Natural killer cell (primary cell): ENCODE data around the gene GCSAML. TPM values are rescaled to one million over a fixed set of nuclear protein-coding genes. Genes with fewer than 3 reads are reported as not detected.

Source experiments
- ATAC-seq, 3 donors: fragments of 150-1000 bp in 2 of 3; fragments of 200-7000 bp in 1 of 3; cut with Tn5 transposase; 1 replicate in 1 of 3; 2 replicates in 2 of 3; pipeline ENCODE4 v1.10.0; 2021; ENCODE audit warnings: mild to moderate bottlenecking in 2 of 3, moderate library complexity in 2 of 3
- DNase-seq, 2 donors: peaks; one replicate each; pipeline versions ENCODE4 v3.0.0 to v3.0.0-alpha.2; 2013 to 2021; ENCODE audit warnings: mixed read lengths in 1 of 2
- H3K27ac ChIP-seq: one replicate; pipeline ENCODE4 v1.5.1; 2013; ENCODE audit warnings: mild to moderate bottlenecking, low read length
- H3K27me3 ChIP-seq: one replicate; pipeline ENCODE4 v1.6.1; 2013; ENCODE audit warnings: low read length; ENCODE audit not compliant: control insufficient read depth, insufficient read depth
- H3K36me3 ChIP-seq: one replicate; pipeline ENCODE4 v1.6.1; 2013; ENCODE audit warnings: low read length; ENCODE audit not compliant: control insufficient read depth, insufficient read depth
- H3K4me1 ChIP-seq: one replicate; pipeline ENCODE4 v1.6.1; 2013; ENCODE audit warnings: low read length; ENCODE audit not compliant: control insufficient read depth, insufficient read depth
- H3K4me3 ChIP-seq: one replicate; pipeline ENCODE4 v1.5.1; 2013; ENCODE audit warnings: low read length
- H3K9me3 ChIP-seq: one replicate; pipeline ENCODE4 v1.6.1; 2013; ENCODE audit warnings: low read length; ENCODE audit not compliant: control insufficient read depth, insufficient read depth
- H3K27ac Mint-ChIP-seq, 2 donors: one replicate each; pipeline ENCODE4 v1.8.0; 2022; ENCODE audit warnings: mild to moderate bottlenecking in 2 of 2, mixed read lengths in 2 of 2, moderate library complexity in 1 of 2
- H3K27me3 Mint-ChIP-seq, 2 donors: one replicate each; pipeline ENCODE4 v1.8.0; 2022; ENCODE audit warnings: low read depth in 2 of 2, mixed read lengths in 2 of 2
- H3K36me3 Mint-ChIP-seq: one replicate; pipeline ENCODE4 v1.8.0; 2022; ENCODE audit warnings: mixed read lengths
- H3K4me1 Mint-ChIP-seq, 2 donors: one replicate each; pipeline ENCODE4 v1.8.0; 2022; ENCODE audit warnings: mixed read lengths in 2 of 2
- H3K4me3 Mint-ChIP-seq: one replicate; pipeline ENCODE4 v1.8.0; 2022; ENCODE audit warnings: mild to moderate bottlenecking, moderate library complexity, mixed read lengths
- H3K9me3 Mint-ChIP-seq, 2 donors: one replicate each; pipeline ENCODE4 v1.8.0; 2022; ENCODE audit warnings: mixed read lengths in 2 of 2
- CTCF ChIP-seq: fragments of 200-600 bp; IDR thresholded peaks from one replicate; pipeline ENCODE4 v1.8.0; 2022; ENCODE audit warnings: antibody characterized with exemption
- WGBS: methylation state at CpG from one replicate; pipeline ENCODE4 v1.1.7; 2013; ENCODE audit warnings: missing lambda C conversion rate; ENCODE audit not compliant: insufficient coverage; 5-methylcytosine and 5-hydroxymethylcytosine counted together
- intact Hi-C: fragments of 100-400 bp; cut with micrococcal nuclease; formaldehyde crosslinking; loops from one replicate; pipeline ENCODE4 v1.14.2; 2022
- total RNA-seq, 4 donors: library from RNA; stranded (reverse); fragments of 120-200 nt in 1 of 4; gene quantifications; one replicate each; pipeline versions ENCODE4 v1.2.3 to v1.2.4, GENCODE V29; 2013 to 2022

GCSAML gene
- total RNA-seq, 3 donors from 2014 or later (not counting 1 experiment from before 2014, with no cell fraction given): 0.19 to 62.1 (median 1.4) TPM

GRCh38 chr1:247588060-247588459, 39.1 kb downstream of the GCSAML start, which contains the start of gene OR2G2:
Gene OR2G2, plus strand, starts transcription at chr1:247588360. Its CDS starts 0 bp downstream, at chr1:247588360.
- ATAC-seq: no peak
- TF ChIP-seq CTCF: no peak
- Histone ChIP-seq H3K9me3 (no peaks in the 10 kb centered on the region), H3K27ac (no peak within 1 kb of the TSS), H3K36me3 (no peaks in the 10 kb centered on the region), H3K4me1 (no peaks in the 10 kb centered on the region), H3K4me3 (no peak within 1 kb of the TSS), H3K27me3 (no peaks in the 10 kb centered on the region)
- no peak for DNase-seq
- intact Hi-C loops: no loop called here
- Mint-ChIP-seq H3K9me3 (no peaks in the 10 kb centered on the region), H3K4me1 (no peaks in the 10 kb centered on the region), H3K4me3 (no peak within 1 kb of the TSS), H3K27ac (no peak within 1 kb of the TSS), H3K27me3 (no peaks in the 10 kb centered on the region), H3K36me3 (no peaks in the 10 kb centered on the region)
- 100% methylated on average over 1 of the region's 2 CpGs for WGBS

GRCh38 chr1:247605286-247605685, 56.4 kb downstream of the GCSAML start, which contains the start of gene OR2G3:
Gene OR2G3, plus strand, starts transcription at chr1:247605586. Its CDS starts 0 bp downstream, at chr1:247605586.
- no peaks in the 10 kb centered on the region for H3K4me1 Mint-ChIP-seq
- WGBS: 87% methylated on average over 2 of the region's 2 CpGs
- intact Hi-C loops: no loop called here
- no peaks in the 10 kb centered on the region for H3K36me3 Mint-ChIP-seq
- H3K27ac Mint-ChIP-seq: no peak within 1 kb of the TSS
- H3K27me3 ChIP-seq: no peaks in the 10 kb centered on the region
- no peak within 1 kb of the TSS for H3K4me3 Mint-ChIP-seq
- no peak for DNase-seq
- no peak for TF ChIP-seq CTCF
- peaks cover 5 to 6% of the 10 kb centered on the region in 2 donors for H3K9me3 Mint-ChIP-seq
- no peaks in the 10 kb centered on the region for H3K36me3 ChIP-seq
- no peak for ATAC-seq
- no peaks in the 10 kb centered on the region for H3K9me3 ChIP-seq
- no peak within 1 kb of the TSS for H3K27ac ChIP-seq
- H3K27me3 Mint-ChIP-seq: peaks cover 2 to 7% of the 10 kb centered on the region in 2 donors
- H3K4me1 ChIP-seq: no peaks in the 10 kb centered on the region
- no peak within 1 kb of the TSS for H3K4me3 ChIP-seq

- no peaks in the 10 kb centered on the region for H3K4me1 ChIP-seq
- H3K4me1 Mint-ChIP-seq: no peaks in the 10 kb centered on the region
- H3K27ac Mint-ChIP-seq: no peak overlapping the region
- ATAC-seq: no peak
- H3K27me3 Mint-ChIP-seq: peaks cover 0 to 2% of the 10 kb centered on the region in 2 donors
- 58% methylated on average over 1 of the region's 1 CpG for WGBS
- H3K27me3 ChIP-seq: no peaks in the 10 kb centered on the region
- no peak for TF ChIP-seq CTCF
- no peaks in the 10 kb centered on the region for H3K36me3 ChIP-seq
- peaks cover 0 to 6% of the 10 kb centered on the region in 2 donors for H3K9me3 Mint-ChIP-seq
- H3K4me3 Mint-ChIP-seq: no peak overlapping the region
- no peak for DNase-seq
- no peak overlapping the region for H3K4me3 ChIP-seq
- H3K27ac ChIP-seq: no peak overlapping the region
- no peaks in the 10 kb centered on the region for H3K9me3 ChIP-seq
- intact Hi-C loops: no loop called here
- no peaks in the 10 kb centered on the region for H3K36me3 Mint-ChIP-seq
Observed at GRCh38 chr1:247613405-247613804, 64.5 kb downstream of the GCSAML start.

- H3K27me3 Mint-ChIP-seq: peaks cover 0 to 2% of the 10 kb centered on the region in 2 donors
- H3K4me1 Mint-ChIP-seq: no peaks in the 10 kb centered on the region
- no peaks in the 10 kb centered on the region for H3K9me3 ChIP-seq
- ATAC-seq: no peak
- H3K4me3 ChIP-seq: no peak overlapping the region
- no peaks in the 10 kb centered on the region for H3K4me1 ChIP-seq
- H3K4me3 Mint-ChIP-seq: no peak overlapping the region
- intact Hi-C loops: no loop called here
- no peak overlapping the region for H3K27ac ChIP-seq
- no peaks in the 10 kb centered on the region for H3K36me3 Mint-ChIP-seq
- H3K27ac Mint-ChIP-seq: no peak overlapping the region
- TF ChIP-seq CTCF: no peak
- no peak for DNase-seq
- H3K9me3 Mint-ChIP-seq: peaks cover 0 to 2% of the 10 kb centered on the region in 2 donors
- H3K27me3 ChIP-seq: no peaks in the 10 kb centered on the region
- 83% methylated on average over 5 of the region's 5 CpGs for WGBS
- H3K36me3 ChIP-seq: no peaks in the 10 kb centered on the region
Observed at GRCh38 chr1:247614625-247615024, 65.7 kb downstream of the GCSAML start.
